Measurements from ENCODE around the gene OR3A1. TPM values are rescaled to one million over a fixed set of nuclear protein-coding genes. Genes with fewer than 3 reads are reported as not detected.

OR3A1 gene
- total RNA-seq, 2 experiments from 2014 or later: not detected

DNA sequence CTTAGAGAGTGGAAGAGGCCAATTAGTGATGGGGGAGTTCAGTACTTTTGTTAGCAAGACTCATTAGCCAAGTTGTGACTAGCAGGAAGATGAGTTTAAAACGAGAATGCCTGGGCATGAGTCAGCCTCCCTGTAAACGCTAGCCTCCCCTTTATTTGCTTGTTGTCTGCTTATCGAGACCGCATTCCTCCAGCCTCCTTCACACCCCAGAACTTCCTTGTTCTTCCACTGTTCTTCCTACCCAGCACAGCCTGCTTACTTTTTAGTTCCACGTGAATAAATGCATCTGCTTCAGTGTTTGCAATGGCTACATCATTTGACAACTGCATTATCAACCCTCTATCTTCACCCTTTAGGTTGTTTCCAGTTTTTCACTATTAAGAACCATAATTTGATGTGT, 20.2 kb upstream of the OR3A1 start:
- DNase-seq (ENCODE audit: low spot score): no peak
- BruUV-seq (replicated peaks): no TSS peak
- H3K79me2 ChIP-seq (ENCODE audit: insufficient read depth, low read depth, low read length): no peaks in the 10 kb centered on the region
- CTCF ChIA-PET (ENCODE audit: unreplicated experiment): no interaction called here
- no peaks in the 10 kb centered on the region for H3K9me2 ChIP-seq (ENCODE audit: insufficient read depth, low read length)
- no peaks in the 10 kb centered on the region for H3K4me1 ChIP-seq (ENCODE audit: insufficient read depth, low read length, poor library complexity, severe bottlenecking)
- no peak for TF ChIP-seq EZH2phosphoT487 (IDR thresholded peaks at IDR 0.05; ENCODE audit: borderline replicate concordance, low read depth, low read length)
- TF ChIP-seq, protein P1, sequence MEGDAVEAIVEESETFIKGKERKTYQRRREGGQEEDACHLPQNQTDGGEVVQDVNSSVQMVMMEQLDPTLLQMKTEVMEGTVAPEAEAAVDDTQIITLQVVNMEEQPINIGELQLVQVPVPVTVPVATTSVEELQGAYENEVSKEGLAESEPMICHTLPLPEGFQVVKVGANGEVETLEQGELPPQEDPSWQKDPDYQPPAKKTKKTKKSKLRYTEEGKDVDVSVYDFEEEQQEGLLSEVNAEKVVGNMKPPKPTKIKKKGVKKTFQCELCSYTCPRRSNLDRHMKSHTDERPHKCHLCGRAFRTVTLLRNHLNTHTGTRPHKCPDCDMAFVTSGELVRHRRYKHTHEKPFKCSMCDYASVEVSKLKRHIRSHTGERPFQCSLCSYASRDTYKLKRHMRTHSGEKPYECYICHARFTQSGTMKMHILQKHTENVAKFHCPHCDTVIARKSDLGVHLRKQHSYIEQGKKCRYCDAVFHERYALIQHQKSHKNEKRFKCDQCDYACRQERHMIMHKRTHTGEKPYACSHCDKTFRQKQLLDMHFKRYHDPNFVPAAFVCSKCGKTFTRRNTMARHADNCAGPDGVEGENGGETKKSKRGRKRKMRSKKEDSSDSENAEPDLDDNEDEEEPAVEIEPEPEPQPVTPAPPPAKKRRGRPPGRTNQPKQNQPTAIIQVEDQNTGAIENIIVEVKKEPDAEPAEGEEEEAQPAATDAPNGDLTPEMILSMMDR (conservative IDR thresholded peaks at IDR 0.05; ENCODE audit: low read length): no peak
- POLR2A ChIA-PET: no interaction called here
- no peaks in the 10 kb centered on the region for H3K9me3 ChIP-seq (ENCODE audit: low read length)
- no peak overlapping the region for H3K4me2 ChIP-seq (ENCODE audit: low read length)
- intact Hi-C loops (cut with micrococcal nuclease; ENCODE audit: unreplicated experiment): no loop called here
- no peak overlapping the region for H3K4me3 ChIP-seq (ENCODE audit: low read depth, low read length, poor library complexity, severe bottlenecking)
- no peaks in the 10 kb centered on the region for H4K20me1 ChIP-seq (ENCODE audit: insufficient read depth, low read length)
- H3K36me3 ChIP-seq (ENCODE audit: insufficient read depth, low read length): no peaks in the 10 kb centered on the region
- no peak overlapping the region for H3K27ac ChIP-seq (ENCODE audit: low read depth, low read length, poor library complexity, severe bottlenecking)
- H2AFZ ChIP-seq (ENCODE audit: low read length): no peak overlapping the region

DNA sequence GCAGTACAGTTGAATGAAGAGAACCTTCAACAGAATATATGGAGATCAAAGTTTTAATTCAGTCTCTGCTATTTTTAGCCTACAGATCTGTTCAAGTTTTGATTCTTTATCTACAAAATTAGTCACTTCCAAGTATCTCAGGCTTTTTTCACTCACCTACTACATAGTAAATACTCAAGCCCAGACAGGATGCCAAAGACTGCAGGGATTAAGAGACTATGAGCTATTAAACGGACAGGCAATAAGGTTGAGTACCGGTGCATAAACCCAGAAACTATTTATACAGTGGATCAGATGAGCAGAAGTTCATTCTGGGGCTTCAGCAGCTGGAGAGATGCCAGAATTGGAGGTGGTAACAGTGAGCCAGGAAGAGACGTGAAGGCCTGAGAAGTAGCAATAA, 18.7 kb upstream of the OR3A1 start:
- Histone ChIP-seq H3K27ac (ENCODE audit: low read depth, low read length, poor library complexity, severe bottlenecking) (no peak overlapping the region), H3K4me3 (ENCODE audit: low read depth, low read length, poor library complexity, severe bottlenecking) (no peak overlapping the region), H3K4me1 (ENCODE audit: insufficient read depth, low read length, poor library complexity, severe bottlenecking) (no peaks in the 10 kb centered on the region), H3K9me3 (ENCODE audit: low read length) (no peaks in the 10 kb centered on the region), H3K4me2 (ENCODE audit: low read length) (no peak overlapping the region), H3K79me2 (ENCODE audit: insufficient read depth, low read depth, low read length) (no peaks in the 10 kb centered on the region), H4K20me1 (ENCODE audit: insufficient read depth, low read length) (no peaks in the 10 kb centered on the region), H3K9me2 (ENCODE audit: insufficient read depth, low read length) (no peaks in the 10 kb centered on the region), H3K36me3 (ENCODE audit: insufficient read depth, low read length) (no peaks in the 10 kb centered on the region), H2AFZ (ENCODE audit: low read length) (no peak overlapping the region)
- no peak for DNase-seq (ENCODE audit: low spot score)
- intact Hi-C loops (cut with micrococcal nuclease; ENCODE audit: unreplicated experiment): no loop called here
- TF ChIP-seq, protein P1 (conservative IDR thresholded peaks at IDR 0.05; ENCODE audit: low read length): no peak
- TF ChIP-seq EZH2phosphoT487 (IDR thresholded peaks at IDR 0.05; ENCODE audit: borderline replicate concordance, low read depth, low read length): no peak
- no TSS peak for BruUV-seq (replicated peaks)
- POLR2A ChIA-PET: no interaction called here
- CTCF ChIA-PET (ENCODE audit: unreplicated experiment): no interaction called here

DNA sequence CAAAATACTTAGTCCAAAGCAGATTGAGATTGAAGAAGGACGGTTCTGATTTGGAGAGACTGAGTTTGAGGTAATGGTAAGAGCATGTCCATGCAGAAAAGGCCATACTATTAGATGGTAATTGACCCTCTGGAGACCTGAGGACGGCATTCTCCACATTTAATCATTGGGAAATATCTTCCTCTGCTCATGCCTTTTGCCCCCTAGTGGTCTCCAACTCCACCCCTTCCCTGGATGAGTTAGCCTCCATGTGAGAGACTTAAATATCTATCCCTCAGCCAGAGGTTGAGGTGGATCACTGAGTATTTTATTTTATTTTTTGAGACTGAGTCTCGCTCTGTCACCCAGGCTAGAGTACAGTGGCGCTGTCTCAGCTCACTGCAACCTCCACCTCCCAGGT, 10.4 kb upstream of the OR3A1 start:
- Histone ChIP-seq H3K9me3 (ENCODE audit: low read length) (no peaks in the 10 kb centered on the region), H3K4me2 (ENCODE audit: low read length) (no peak overlapping the region), H3K27ac (ENCODE audit: low read depth, low read length, poor library complexity, severe bottlenecking) (no peak overlapping the region), H3K4me1 (ENCODE audit: insufficient read depth, low read length, poor library complexity, severe bottlenecking) (no peaks in the 10 kb centered on the region), H3K4me3 (ENCODE audit: low read depth, low read length, poor library complexity, severe bottlenecking) (no peak overlapping the region), H3K79me2 (ENCODE audit: insufficient read depth, low read depth, low read length) (no peaks in the 10 kb centered on the region), H2AFZ (ENCODE audit: low read length) (no peak overlapping the region), H3K36me3 (ENCODE audit: insufficient read depth, low read length) (no peaks in the 10 kb centered on the region), H3K9me2 (ENCODE audit: insufficient read depth, low read length) (no peaks in the 10 kb centered on the region), H4K20me1 (ENCODE audit: insufficient read depth, low read length) (no peaks in the 10 kb centered on the region)
- no TSS peak for BruUV-seq (replicated peaks)
- TF ChIP-seq, protein P1 (conservative IDR thresholded peaks at IDR 0.05; ENCODE audit: low read length): peak; percentile 32; the same call in 1 of the 2 replicates
- no peak for TF ChIP-seq EZH2phosphoT487 (IDR thresholded peaks at IDR 0.05; ENCODE audit: borderline replicate concordance, low read depth, low read length)
- DNase-seq (ENCODE audit: low spot score): no peak
- ChIA-PET POLR2A (no interaction called here), CTCF (ENCODE audit: unreplicated experiment) (no interaction called here)
- intact Hi-C loops (cut with micrococcal nuclease; ENCODE audit: unreplicated experiment): no loop called here

Data from OCI-LY7 (cell line).